Activated T-helper 2 cell treated with anti-CD3 and anti-CD28 coated beads, Interferon-gamma antibody, Interleukin-2, Interleukin-4, amounts not matched to agents 10 μg/mL and 5 μg/mL and 100 μg/mL, durations not matched to agents 14 hours and 24 hours and 36 hours (primary cell): Measurements from ENCODE around the gene CHD6. TPM values are rescaled to one million over a fixed set of nuclear protein-coding genes. Genes with fewer than 3 reads are reported as not detected.

Source experiments
- DNase-seq: peaks from one replicate; pipeline ENCODE4 v3.0.0; 2021; ENCODE audit warnings: low spot score
- H3K27ac Mint-ChIP-seq: one replicate; pipeline ENCODE4 v1.8.0; 2021; ENCODE audit warnings: mixed read lengths
- H3K27me3 Mint-ChIP-seq: one replicate; pipeline ENCODE4 v1.8.0; 2021; ENCODE audit warnings: low read depth, mixed read lengths
- H3K36me3 Mint-ChIP-seq: one replicate; pipeline ENCODE4 v1.8.0; 2021; ENCODE audit warnings: low read depth, mixed read lengths
- H3K4me1 Mint-ChIP-seq: one replicate; pipeline ENCODE4 v1.8.0; 2021; ENCODE audit warnings: low read depth, mixed read lengths
- H3K4me3 Mint-ChIP-seq: one replicate; pipeline ENCODE4 v1.8.0; 2021; ENCODE audit warnings: low read depth, mild to moderate bottlenecking, moderate library complexity, mixed read lengths
- H3K9me3 Mint-ChIP-seq: one replicate; pipeline ENCODE4 v1.8.0; 2021; ENCODE audit warnings: mixed read lengths
- intact Hi-C: fragments of 100-400 bp; cut with micrococcal nuclease; formaldehyde crosslinking; loops from one replicate; pipeline ENCODE4 v1.15.1; 2023
- total RNA-seq: library from RNA; stranded (reverse); gene quantifications from 2 replicates; pipeline ENCODE4 v1.2.3, GENCODE V29; 2022

CHD6 gene
- total RNA-seq, 1 donor from 2014 or later = 32.7 TPM

DNA sequence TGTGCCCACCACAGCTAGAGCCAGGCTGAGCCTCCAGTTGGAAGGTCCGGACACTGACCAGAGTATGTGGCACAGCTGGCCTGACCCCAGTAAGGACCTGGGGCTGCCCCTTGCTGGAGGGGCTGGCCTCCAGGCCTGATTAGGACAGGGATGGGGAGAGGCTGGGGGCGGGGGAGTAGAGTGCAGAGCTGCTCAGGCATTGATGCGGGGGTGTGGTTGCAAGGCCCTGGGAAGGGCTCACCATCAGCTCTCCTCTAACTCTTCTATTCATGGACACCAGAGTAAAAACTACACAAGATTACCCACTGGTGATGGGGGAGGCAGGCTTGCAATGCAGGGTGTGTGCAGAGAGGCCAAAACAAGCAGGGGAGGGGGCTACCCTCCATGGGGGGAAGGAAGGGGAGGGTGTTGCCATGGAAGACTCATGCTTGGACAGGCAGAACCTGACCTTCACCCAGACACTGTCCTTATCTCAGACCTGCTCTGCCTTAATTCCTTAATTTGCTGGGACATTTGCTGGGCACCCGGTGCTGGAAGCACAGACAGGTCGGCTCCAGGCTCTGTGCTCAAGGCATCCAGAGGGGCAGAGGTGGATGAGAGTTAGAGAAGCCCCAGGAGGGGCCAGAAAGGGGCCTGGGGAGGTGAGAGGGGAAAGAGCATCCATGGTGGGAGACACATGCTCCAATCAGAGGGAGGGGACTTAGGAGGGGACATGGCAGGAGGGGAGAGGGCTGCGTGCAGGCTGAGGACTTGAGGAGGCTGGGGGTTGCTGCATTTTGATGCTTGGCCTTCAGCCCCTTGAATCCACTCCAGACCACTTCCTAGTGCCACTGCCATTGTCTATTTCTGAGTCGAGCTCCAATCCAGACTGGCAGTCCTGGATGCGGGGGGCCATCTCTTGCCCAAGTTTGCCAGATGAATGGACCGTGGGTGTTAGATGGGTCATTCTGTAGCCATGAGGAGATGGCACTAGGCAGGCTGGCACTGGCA, 244.0 kb downstream of the CHD6 start:
- no peaks in the 10 kb centered on the region for H3K36me3 Mint-ChIP-seq
- H3K4me3 Mint-ChIP-seq = no peak overlapping the region
- no peak overlapping the region for H3K27ac Mint-ChIP-seq
- peaks cover 4% of the 10 kb centered on the region for H3K9me3 Mint-ChIP-seq
- H3K27me3 Mint-ChIP-seq = peaks cover 21% of the 10 kb centered on the region
- no peaks in the 10 kb centered on the region for H3K4me1 Mint-ChIP-seq
- intact Hi-C loops = no loop called here
- DNase-seq = no peak

DNA sequence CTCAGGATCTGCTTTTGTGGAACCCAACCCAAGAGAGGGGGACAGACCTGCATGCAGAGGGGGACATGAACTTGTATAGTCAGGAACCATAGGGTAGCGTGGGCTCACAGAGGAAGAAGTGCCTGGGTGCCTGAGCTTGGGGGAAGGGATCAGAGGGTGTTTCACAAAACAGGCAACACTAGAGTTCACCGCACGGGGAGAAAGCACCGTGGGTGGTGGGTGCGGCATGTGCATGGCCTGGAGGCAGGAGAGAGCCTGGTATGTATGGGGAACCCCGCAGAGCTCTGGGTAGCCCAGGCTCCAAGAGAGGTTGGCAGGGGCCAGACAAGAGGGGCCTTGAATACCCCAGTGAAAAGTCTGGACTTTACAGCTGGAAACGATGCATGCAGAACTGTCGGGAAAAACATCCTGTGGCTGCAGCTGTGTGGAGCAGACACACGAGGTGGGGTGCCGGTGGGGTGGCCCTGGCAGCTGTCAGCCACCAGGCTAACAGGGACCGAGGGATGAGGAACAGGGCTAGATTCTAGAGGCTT, 244.9 kb downstream of the CHD6 start:
- Mint-ChIP-seq H3K4me3 (no peak overlapping the region), H3K27ac (no peak overlapping the region), H3K27me3 (peaks cover 23% of the 10 kb centered on the region), H3K36me3 (no peaks in the 10 kb centered on the region), H3K4me1 (no peaks in the 10 kb centered on the region), H3K9me3 (peaks cover 4% of the 10 kb centered on the region)
- intact Hi-C loops = no loop called here
- DNase-seq = no peak

DNA sequence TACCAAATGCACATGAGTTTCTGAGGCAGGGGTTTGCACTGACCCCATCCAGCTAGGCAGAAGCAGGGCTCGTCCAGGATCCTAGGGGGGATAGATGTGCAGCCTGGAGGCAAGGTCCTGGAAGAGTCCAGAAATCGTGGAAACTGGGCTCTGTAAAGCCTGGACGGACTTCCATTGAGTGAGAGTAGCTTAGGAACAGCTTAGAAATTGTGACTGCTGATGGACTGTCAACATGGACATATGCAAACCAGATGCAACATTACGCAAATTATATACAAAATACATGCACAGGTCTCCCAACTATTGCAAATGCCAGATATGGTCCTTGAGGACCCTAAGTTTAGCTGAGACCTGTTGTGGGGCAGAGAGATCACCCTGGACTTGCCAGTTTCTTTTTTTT, 246.8 kb downstream of the CHD6 start:
- intact Hi-C loops = no loop called here
- no peaks in the 10 kb centered on the region for H3K36me3 Mint-ChIP-seq
- no peak overlapping the region for H3K27ac Mint-ChIP-seq
- DNase-seq = no peak
- H3K9me3 Mint-ChIP-seq = peaks cover 4% of the 10 kb centered on the region
- peaks cover 27% of the 10 kb centered on the region for H3K27me3 Mint-ChIP-seq
- H3K4me3 Mint-ChIP-seq = no peak overlapping the region
- H3K4me1 Mint-ChIP-seq = no peaks in the 10 kb centered on the region

DNA sequence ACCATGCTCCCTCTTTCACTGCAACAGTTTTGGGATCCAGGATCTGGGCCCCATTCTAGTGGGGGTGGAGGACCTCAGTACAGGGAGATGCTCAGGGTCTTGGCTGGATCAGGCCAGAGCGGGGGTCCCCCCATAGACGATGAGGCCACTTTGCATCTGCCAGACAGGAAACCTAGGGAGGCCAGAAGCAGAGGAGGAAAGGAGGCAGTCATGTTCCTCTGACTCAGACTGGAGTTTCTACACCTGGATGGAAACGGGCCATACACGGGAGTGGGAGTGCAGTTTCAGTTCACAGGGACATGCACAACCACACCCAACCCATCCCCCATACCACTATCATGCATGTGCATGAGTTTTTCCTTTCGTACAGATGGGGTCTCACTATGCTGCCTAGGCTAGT, 248.0 kb downstream of the CHD6 start:
- H3K4me1 Mint-ChIP-seq = no peaks in the 10 kb centered on the region
- no peak overlapping the region for H3K27ac Mint-ChIP-seq
- peaks cover 4% of the 10 kb centered on the region for H3K9me3 Mint-ChIP-seq
- H3K36me3 Mint-ChIP-seq = no peaks in the 10 kb centered on the region
- no peak for DNase-seq
- no peak overlapping the region for H3K4me3 Mint-ChIP-seq
- H3K27me3 Mint-ChIP-seq = peaks cover 32% of the 10 kb centered on the region
- intact Hi-C loops = no loop called here

DNA sequence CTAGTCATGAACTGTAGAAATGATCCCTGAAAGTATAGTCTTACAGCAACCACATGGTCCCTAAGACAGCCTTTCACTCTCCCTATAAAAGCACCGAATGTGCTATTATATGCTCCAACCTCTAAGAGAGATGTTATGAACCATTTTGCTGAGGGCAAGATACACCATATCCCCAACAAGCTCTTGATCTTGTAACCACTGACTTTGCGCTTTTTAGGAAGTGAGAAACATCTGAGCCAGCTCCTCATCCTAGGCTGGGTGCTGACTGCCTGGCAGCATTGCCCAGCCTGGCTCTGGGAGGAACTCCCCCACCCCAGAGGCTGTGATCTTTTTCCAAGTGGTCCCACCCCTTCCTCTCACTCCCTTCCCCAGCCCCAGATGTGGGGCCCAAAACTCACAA, 248.5 kb downstream of the CHD6 start:
- Mint-ChIP-seq H3K4me3 (no peak overlapping the region), H3K9me3 (peaks cover 4% of the 10 kb centered on the region), H3K27ac (no peak overlapping the region), H3K4me1 (no peaks in the 10 kb centered on the region), H3K27me3 (peaks cover 36% of the 10 kb centered on the region), H3K36me3 (no peaks in the 10 kb centered on the region)
- intact Hi-C loops = no loop called here
- DNase-seq = no peak

DNA sequence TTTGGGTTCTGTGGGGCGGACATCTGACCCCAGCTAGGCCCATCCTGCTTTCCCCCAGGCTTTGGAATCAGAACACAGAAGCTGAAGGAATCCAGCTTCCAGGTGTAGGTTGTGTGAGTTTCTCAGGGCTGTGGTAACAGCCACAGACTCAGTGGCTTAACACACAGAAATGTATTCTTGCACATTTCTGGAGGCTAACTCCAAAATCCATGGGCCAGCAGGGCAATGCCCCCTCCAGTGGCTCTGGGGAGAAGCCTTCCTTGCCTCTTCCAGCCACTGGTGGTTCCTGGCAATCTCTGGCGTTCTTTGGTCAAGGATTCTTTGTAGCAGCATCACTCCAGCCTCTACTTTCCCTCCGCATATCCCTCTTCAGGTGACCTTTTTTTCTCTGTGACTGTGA, 250.2 kb downstream of the CHD6 start:
- Mint-ChIP-seq H3K4me3 (peak overlapping the region; percentile 13), H3K27me3 (peaks cover 33% of the 10 kb centered on the region), H3K27ac (no peak overlapping the region), H3K4me1 (no peaks in the 10 kb centered on the region), H3K9me3 (peaks cover 4% of the 10 kb centered on the region), H3K36me3 (no peaks in the 10 kb centered on the region)
- DNase-seq = no peak
- intact Hi-C loops = no loop called here

DNA sequence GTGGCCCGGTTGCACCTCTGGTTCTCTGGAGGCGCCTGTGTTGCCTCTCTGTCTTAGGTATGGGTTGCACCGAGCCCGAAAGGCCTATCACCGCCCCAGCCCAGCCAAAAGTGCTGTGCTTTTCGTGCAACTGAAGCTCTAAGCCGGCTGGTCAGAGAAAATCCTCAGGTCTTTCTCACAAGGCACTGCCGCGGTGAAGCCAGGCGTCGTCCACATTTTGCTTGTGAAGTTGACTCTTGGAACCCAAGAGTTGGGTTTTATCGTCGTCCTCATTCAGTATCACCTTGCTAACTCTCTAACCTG, 250.8 kb downstream of the CHD6 start:
- H3K4me3 Mint-ChIP-seq = peak overlapping the region; percentile 45
- no peak for DNase-seq
- no peaks in the 10 kb centered on the region for H3K4me1 Mint-ChIP-seq
- no peak overlapping the region for H3K27ac Mint-ChIP-seq
- intact Hi-C loops = no loop called here
- H3K27me3 Mint-ChIP-seq = peaks cover 33% of the 10 kb centered on the region
- H3K9me3 Mint-ChIP-seq = peaks cover 4% of the 10 kb centered on the region
- no peaks in the 10 kb centered on the region for H3K36me3 Mint-ChIP-seq

DNA sequence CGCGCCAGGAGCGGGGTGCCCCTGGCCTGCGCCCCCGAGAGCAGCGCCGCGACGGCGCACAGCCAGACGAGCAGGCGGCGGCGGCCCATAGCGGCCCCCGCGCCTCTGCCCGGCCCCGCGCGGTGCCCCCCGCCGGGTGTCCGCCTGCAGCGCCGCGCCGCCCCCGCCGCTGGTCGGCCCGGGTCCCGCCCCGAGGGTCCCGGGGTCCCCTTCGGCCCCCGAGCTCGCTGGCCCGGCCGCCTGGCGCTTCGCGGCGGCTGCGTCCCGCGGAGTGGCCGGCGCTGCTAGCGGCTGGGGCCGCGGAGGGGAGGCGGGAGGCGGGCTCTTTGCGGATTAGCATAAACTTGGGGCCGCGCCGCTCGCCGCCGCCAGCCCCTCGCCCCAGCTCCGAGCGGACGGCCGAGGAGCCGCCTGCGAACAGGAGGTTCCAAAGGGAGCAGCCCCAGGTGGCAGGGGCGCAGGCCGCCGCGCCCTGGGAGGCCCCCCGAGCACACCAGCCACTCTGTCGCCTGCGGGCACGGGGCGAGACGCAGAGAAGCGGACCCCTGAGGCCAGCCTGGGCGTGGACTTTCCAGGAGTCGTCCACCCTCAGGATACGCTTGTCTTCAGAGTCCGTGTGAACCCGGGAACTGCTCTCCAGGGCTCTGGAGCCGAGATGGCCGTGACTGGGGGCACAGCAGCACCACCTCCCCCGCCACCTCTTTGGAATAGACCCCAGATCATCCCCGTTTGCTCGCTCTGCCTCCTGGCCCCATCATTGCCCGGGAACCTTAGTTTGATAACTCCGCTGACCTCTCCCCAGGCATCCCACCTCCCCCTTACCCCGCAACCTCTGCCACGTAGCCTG, 251.4 kb downstream of the CHD6 start, which contains the start of gene EMILIN3:
Gene EMILIN3, minus strand, starts transcription at position 273 of the 847 bp plus-strand sequence. Its CDS starts 184 bp downstream, at position 89.
- no peaks in the 10 kb centered on the region for H3K36me3 Mint-ChIP-seq
- no peak for DNase-seq
- H3K9me3 Mint-ChIP-seq = peaks cover 4% of the 10 kb centered on the region
- H3K4me1 Mint-ChIP-seq = no peaks in the 10 kb centered on the region
- H3K4me3 Mint-ChIP-seq = peak within 1 kb of the TSS; percentile 45
- no peak within 1 kb of the TSS for H3K27ac Mint-ChIP-seq
- H3K27me3 Mint-ChIP-seq = peaks cover 33% of the 10 kb centered on the region
- intact Hi-C loops = no loop called here

DNA sequence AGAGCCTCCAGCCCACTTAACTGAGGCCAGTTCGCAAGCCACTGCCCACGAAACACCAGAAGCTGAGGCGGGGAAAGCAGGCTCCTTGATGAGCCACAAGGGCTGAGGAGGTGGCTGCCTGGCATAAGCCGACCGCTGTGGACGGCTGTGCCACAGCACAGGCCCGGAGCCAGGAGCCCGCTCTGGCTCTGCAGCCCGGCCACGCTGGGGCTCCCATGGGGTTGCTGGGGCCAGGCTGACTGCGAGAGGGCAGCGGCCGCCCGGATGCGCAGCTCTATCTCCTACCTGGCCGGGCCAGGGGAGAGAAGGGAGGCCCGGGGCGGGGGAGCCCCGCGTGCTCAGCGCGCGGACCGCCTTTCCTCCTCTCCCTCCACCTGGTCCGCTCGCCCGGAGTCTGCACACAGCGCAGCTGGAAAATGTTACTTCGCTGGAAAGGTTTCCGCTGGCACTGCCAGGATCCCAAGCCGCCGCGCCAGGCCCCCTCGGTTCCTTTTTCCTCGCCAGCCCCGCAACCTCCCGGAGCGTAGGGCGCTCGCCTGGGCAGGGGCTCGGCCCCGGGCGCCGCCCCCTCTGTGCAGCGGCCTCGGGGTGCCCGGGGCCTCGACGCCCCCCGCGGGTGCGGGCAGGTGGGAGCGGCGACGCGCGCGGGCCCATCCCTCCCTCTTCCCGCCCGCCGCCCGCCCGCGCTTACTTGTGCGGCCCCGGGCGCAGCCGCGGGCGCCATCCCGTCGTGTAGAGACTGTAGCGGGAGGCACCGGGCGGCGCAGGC, 252.2 kb downstream of the CHD6 start:
- intact Hi-C loops = no loop called here
- no peak for DNase-seq
- H3K4me1 Mint-ChIP-seq = no peaks in the 10 kb centered on the region
- H3K36me3 Mint-ChIP-seq = no peaks in the 10 kb centered on the region
- H3K4me3 Mint-ChIP-seq = no peak overlapping the region
- H3K27me3 Mint-ChIP-seq = peaks cover 33% of the 10 kb centered on the region
- H3K9me3 Mint-ChIP-seq = no peaks in the 10 kb centered on the region
- no peak overlapping the region for H3K27ac Mint-ChIP-seq

DNA sequence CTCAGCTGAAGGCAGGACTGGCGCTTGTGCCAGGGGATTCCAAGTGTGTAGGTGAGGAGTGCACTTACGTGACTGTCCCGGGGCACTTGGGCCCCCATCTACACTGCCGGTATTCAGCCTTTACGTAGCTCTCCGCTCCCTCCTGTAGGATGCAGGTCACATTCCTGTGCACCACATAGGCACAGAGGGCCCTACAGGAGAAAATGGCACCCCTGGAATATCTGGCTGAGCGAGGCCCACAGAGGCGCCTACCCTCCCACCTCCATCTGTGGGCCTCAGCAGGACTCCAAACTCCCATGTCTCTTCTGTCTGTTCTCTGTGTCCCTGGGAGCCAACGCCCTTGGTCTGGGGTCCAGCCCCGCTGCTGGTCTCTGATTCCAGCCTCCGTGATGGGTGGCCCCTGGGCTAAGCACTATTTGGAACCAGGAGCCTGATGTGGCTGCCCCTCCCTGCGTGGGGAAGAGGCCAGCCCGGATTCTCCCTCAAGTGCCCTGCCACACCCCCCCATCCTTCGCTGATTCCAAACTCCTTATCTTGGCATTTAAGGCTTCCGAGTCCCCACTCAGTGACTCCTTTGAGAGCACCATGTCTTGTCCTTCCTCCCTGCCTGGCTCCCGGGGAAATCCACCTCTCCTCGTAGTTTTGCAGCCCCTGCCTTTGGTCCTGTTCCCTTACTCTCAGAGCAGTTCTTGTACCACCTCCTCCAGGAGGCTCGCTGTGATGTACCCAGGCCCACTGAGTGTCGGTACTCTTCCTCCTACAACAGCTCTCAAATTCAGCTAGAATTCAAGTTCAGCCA, 253.0 kb downstream of the CHD6 start:
- intact Hi-C loops = no loop called here

DNA sequence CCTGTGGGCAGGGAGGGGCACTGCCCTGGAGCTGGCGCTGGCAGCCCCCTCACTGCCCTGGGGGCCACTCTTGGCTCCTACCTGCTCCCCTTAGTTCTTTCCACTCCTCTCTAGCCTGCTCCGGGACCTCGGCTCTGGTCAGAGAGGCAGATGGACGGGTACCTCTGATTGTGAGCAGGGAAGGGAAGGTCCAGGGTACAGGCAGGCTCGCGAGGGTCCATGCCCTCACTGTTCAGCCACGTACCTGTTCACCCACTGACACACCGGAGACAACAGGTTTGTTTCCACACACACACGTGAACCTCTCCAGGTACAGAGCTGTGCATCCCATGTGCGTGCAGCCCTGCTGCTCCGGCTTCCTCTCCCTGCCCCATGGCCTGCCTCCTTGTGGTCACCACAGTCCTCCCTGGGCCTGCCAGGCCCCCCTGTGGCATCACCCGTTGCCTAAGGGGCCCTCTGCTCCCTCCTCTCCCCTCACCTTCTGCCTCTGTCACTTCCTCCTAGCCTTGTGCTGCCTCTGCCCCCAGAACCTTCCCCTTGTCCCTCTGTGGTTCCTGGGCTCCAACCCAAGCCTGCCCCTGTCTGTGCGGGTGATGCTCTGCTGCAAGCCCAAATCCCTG, 253.8 kb downstream of the CHD6 start:
- H3K27ac Mint-ChIP-seq = no peak overlapping the region
- intact Hi-C loops = no loop called here
- no peaks in the 10 kb centered on the region for H3K4me1 Mint-ChIP-seq
- no peak for DNase-seq
- H3K9me3 Mint-ChIP-seq = no peaks in the 10 kb centered on the region
- no peak overlapping the region for H3K4me3 Mint-ChIP-seq
- peaks cover 29% of the 10 kb centered on the region for H3K27me3 Mint-ChIP-seq
- no peaks in the 10 kb centered on the region for H3K36me3 Mint-ChIP-seq

More for the DNA sequence above, 253.0 kb downstream of the CHD6 start:
- no peaks in the 10 kb centered on the region for H3K4me1 Mint-ChIP-seq
- H3K27me3 Mint-ChIP-seq = peaks cover 33% of the 10 kb centered on the region
- H3K36me3 Mint-ChIP-seq = no peaks in the 10 kb centered on the region
- no peak overlapping the region for H3K27ac Mint-ChIP-seq
- no peak overlapping the region for H3K4me3 Mint-ChIP-seq
- no peaks in the 10 kb centered on the region for H3K9me3 Mint-ChIP-seq
- DNase-seq = no peak
